Measurements from ENCODE around the gene TSPAN14.

GRCh38 chr10:80433134-80433533 is 21.0 kb upstream of the TSPAN14 start:
- no peak for TF ChIP-seq RAD21 (IDR thresholded peaks at IDR 0.05 in 1 of 2, conservative IDR thresholded peaks at IDR 0.05 in 1 of 2; ENCODE audit: low read depth in 2 of 2, low read length in 2 of 2)
- TF ChIP-seq CTCF (IDR thresholded peaks at IDR 0.05; ENCODE audit: control extremely low read depth in 1 of 3, insufficient read depth in 1 of 3, low read depth in 1 of 3, low read length in 3 of 3): no peak
- no peak for TF ChIP-seq USF2 (IDR thresholded peaks at IDR 0.05; ENCODE audit: low read length)
- TF ChIP-seq CEBPB (IDR thresholded peaks at IDR 0.05; ENCODE audit: low read depth, low read length): no peak
- no peak for TF ChIP-seq TAF1 (IDR thresholded peaks at IDR 0.05; ENCODE audit: low read depth, low read length)
